GM10248 (cell line): ENCODE data around the gene KIF12.

Experiments used
- CTCF ChIA-PET: fragments of 300-600 bp; sonication (Branson Sonifier 250); formaldehyde crosslinking; extraction: SDS; loops from one replicate; lab custom pipeline; 2021; ENCODE audit warnings: antibody characterized with exemption; lab: Yijun Ruan, JAX
- POLR2A ChIA-PET: fragments of 350-650 bp; sonication (Branson Sonifier 250); formaldehyde crosslinking; extraction: SDS; loops from one replicate; lab custom pipeline; 2020; ENCODE audit warnings: antibody characterized with exemption; lab: Yijun Ruan, JAX
- DNase-seq: peaks from one replicate; pipeline ENCODE4 v3.0.0; 2012; ENCODE audit errors: extremely low spot score
- TF ChIP-seq, protein P1 (sequence below): IDR thresholded peaks from 2 replicates; pipeline ENCODE4 v1.5.1; 2012; ENCODE audit warnings: mild to moderate bottlenecking, low read depth; ENCODE audit errors: extremely low read depth, missing control alignments, control extremely low read depth

Gene KIF12

DNA sequence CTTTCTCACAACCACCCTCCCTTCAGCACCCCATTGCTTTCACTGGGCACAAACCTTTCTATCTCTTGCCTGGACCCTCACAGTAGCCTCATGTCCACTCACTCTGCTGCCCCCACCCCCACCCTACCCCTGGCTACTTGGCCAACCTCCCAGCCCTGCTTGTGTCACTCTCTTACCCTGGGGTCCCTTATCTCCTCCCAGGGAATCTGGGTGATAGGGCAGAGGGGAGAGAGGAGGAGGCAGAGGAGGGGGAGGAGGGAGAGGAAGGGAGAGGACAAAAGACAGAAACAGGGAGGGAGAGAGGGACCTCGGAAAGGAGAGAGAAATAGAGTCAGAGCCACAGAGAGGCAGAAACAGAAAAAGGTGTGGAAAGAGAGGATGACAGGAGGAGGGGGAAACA, 25.0 kb upstream of the KIF12 start:
- POLR2A ChIA-PET = no interaction called here
- TF ChIP-seq, protein P1, sequence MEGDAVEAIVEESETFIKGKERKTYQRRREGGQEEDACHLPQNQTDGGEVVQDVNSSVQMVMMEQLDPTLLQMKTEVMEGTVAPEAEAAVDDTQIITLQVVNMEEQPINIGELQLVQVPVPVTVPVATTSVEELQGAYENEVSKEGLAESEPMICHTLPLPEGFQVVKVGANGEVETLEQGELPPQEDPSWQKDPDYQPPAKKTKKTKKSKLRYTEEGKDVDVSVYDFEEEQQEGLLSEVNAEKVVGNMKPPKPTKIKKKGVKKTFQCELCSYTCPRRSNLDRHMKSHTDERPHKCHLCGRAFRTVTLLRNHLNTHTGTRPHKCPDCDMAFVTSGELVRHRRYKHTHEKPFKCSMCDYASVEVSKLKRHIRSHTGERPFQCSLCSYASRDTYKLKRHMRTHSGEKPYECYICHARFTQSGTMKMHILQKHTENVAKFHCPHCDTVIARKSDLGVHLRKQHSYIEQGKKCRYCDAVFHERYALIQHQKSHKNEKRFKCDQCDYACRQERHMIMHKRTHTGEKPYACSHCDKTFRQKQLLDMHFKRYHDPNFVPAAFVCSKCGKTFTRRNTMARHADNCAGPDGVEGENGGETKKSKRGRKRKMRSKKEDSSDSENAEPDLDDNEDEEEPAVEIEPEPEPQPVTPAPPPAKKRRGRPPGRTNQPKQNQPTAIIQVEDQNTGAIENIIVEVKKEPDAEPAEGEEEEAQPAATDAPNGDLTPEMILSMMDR = no peak
- CTCF ChIA-PET = interaction anchor here (2.1 kb wide), 1 partner anchor 16 kb away, joined by 6 read pairs; no protein-coding TSS in a partner anchor
- DNase-seq = no peak

DNA sequence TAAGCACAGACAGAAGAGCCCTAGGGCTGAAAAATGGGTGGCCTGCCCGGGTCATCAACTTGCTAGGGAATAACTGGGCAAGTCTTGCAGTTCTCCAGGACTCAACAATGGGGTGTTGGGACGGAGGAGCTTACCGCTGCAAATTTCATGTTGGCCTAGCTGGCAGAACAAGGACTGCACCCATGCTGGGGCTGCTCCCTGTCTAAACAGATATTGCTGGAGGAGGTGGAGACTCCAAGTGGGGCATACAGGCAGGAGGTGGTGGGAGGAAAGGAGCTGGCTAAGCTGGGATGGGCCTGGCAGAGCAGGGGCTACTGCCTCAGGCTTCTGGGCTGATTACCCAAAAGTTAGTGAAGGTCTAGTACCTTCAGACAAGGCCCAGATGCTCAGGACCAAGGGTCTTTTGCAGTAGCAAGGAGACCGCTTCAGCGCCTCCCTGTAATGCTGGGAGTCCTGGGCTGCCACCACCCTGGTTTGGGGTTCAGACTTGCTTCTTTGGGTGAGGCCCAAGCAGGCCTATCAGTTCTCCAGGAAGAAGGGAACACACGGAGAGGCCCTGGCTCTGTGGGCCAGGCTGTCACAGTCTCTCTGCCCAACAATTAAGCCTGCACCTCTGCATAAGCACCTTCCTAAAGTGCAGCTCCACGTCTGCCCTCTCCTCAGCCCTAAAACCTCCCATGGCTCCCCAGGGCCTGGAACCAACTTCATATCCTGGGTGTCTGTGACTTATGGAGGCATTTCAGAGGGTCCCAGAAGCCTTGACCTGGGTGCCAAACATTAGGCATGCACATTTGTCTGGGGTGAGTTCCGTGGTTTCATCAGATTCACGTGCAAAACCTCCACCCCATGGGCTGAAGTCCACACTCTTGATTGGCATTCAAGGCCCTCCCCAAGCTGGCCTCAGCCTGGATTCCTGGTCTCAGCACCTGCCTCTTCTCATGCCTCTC, 24.2 kb upstream of the KIF12 start:
- POLR2A ChIA-PET = no interaction called here
- CTCF ChIA-PET = interaction anchor here (1.5 to 3.0 kb wide), 3 partner anchors 15 to 40 kb away, joined by 4 to 10 read pairs (median 6); no protein-coding TSS in a partner anchor
- TF ChIP-seq, protein P1 = no peak
- no peak for DNase-seq

DNA sequence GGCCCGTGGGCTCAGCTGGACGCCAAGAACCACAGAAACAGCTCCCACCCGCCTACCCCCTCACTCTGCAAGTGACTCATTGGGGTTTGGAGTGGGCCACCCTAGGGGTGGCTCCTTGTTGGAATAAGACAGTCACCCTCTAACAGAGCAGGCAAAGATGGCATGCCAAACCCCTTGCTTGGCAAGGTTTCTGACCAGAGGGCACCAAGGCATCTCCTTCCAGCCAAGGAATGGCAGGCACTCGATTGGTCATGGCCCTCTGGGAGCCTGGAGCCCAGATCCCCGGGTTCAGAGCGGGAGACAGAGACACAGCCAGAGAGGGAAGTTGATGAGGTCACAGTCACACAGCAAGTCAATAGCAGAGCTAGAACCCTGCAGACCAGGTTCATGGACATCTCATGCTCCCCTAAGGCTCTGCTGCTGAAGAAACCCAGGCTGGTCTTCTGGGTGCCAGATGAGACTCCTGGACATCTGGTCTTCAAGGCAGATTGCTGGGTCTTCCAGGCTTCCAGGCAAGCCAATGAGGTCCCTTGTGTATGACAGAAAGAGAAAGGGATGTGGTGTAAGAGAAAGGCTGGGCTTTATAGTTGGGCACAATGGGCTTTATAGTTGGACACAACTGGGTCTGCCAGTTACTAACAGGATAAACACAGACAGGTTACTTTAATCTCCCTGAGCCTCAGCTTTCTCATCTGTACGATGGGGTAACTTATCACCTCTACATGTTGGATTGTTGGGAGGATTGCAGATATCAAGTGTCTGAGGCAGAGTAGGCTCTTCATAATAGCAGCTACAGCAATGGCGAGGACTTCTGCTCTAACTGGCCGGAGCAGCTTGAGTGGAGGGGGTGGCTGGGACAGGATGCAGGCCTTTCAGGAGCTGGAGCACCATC, 23.3 kb upstream of the KIF12 start:
- CTCF ChIA-PET = interaction anchor here (1.5 to 3.0 kb wide), 3 partner anchors 14 to 39 kb away, joined by 4 to 10 read pairs (median 6); no protein-coding TSS in a partner anchor
- no peak for DNase-seq
- TF ChIP-seq, protein P1 = no peak
- POLR2A ChIA-PET = no interaction called here

DNA sequence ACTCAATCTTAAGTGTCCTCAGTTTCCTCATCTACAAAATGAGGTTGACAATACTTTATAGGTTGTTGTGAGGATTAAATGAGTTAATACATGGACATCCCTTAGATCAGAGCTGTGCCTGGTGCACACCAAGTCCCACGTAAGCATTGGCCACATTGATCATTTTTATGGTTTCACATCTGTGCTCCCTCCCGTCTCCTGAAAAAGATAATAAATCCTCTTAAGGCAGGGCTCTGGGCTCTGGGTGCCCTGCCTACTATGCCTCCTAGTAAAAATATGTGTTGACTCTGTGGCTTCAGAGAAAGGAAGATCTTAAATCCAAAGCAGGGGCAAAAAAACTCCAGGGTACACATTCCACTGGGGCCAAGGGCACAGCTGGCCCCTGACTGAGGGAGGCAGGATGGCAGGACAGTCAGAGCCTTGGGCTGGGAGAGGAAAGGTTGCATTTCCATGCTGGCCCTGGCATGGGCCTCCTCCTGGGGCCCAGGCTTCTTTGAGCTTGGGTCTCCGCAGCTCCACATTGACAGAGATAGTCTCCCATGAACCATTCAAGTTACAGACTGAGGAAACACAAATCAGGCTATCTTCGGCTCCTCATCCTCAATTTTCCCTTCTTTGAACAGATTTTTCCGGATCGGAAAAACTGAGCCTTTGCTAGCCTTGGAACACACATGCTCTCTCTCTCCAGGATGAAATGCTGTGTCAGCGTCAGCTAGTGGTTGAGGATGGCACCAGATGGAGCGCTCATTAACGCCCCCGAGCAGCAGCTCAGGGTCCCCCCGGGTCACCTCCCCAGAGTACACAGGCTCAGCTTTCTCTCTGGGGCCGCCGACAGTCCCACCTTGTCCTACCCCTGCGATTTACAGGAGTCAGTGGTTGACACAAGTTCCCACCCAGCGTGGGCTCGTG, 22.4 kb upstream of the KIF12 start:
- ChIA-PET POLR2A (no interaction called here), CTCF (interaction anchor here (1.5 to 3.0 kb wide), 2 partner anchors 26 to 38 kb away, joined by 4 to 10 read pairs; no protein-coding TSS in a partner anchor)
- no peak for DNase-seq
- TF ChIP-seq, protein P1 = no peak

DNA sequence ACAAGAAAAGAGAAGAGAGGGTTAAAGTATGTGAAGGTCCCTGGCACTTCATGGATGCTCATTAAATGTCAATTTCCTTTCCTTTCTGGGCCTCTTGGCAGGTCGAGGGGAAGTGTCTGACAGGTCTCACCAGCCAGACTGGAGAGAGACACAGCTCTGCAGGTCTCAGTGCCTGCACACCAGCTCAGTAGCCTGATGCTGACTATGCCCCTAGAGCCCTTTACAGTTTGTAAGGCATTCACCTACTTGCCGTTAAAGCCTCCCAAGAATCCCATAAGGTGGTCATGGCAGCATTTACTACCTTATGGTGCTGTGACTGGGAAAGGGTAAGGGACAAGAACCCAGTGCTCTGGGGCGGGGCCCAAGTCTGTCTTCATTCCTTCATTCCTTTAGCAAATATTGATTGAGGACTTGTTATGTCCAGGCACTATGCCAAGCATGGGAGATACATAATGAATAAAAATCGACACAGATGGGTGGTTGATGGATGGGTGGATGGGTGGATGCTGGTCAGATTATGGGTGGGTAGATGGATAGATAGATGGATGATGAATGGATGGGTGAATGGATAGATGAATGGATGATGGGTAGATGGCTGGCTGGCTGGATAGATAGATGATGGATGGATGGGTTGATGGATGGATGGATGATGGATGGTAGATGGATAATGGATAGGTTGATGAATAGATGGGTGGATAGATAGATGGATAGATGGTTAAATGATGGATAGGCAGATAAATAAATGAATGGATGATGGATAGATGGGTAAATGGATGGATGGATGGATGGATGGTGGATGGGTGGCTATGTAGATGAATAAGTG, 21.3 kb upstream of the KIF12 start:
- TF ChIP-seq, protein P1 = no peak
- ChIA-PET CTCF (interaction anchor here (3.0 kb wide), 1 partner anchor 37 kb away, joined by 10 read pairs; no protein-coding TSS in a partner anchor), POLR2A (no interaction called here)
- DNase-seq = no peak
